HUES6 (cell line): ENCODE data around the gene SEC24D.

Experiments used
- H3K27ac ChIP-seq: 2 replicates; pipeline ENCODE4 v1.7.0; 2013; ENCODE audit warnings: low read depth, mild to moderate bottlenecking, low read length, inconsistent platforms
- H3K27me3 ChIP-seq: 2 replicates; pipeline ENCODE4 v1.6.1; 2013; ENCODE audit warnings: low read length; ENCODE audit not compliant: control insufficient read depth, insufficient read depth
- H3K36me3 ChIP-seq: 2 replicates; pipeline ENCODE4 v1.6.1; 2013; ENCODE audit warnings: low read length; ENCODE audit not compliant: control insufficient read depth, insufficient read depth
- H3K4me1 ChIP-seq: 2 replicates; pipeline ENCODE4 v1.6.1; 2013; ENCODE audit warnings: low read length; ENCODE audit not compliant: control insufficient read depth, insufficient read depth
- H3K4me3 ChIP-seq: 2 replicates; pipeline ENCODE4 v1.5.1; 2013; ENCODE audit warnings: low read depth, low read length
- H3K9ac ChIP-seq: one replicate; pipeline ENCODE4 v1.6.1; 2013; ENCODE audit warnings: mild to moderate bottlenecking, low read length
- H3K9me3 ChIP-seq: 2 replicates; pipeline ENCODE4 v1.6.1; 2013; ENCODE audit warnings: low read depth, low read length; ENCODE audit not compliant: control insufficient read depth, insufficient read depth

The SEC24D gene

DNA sequence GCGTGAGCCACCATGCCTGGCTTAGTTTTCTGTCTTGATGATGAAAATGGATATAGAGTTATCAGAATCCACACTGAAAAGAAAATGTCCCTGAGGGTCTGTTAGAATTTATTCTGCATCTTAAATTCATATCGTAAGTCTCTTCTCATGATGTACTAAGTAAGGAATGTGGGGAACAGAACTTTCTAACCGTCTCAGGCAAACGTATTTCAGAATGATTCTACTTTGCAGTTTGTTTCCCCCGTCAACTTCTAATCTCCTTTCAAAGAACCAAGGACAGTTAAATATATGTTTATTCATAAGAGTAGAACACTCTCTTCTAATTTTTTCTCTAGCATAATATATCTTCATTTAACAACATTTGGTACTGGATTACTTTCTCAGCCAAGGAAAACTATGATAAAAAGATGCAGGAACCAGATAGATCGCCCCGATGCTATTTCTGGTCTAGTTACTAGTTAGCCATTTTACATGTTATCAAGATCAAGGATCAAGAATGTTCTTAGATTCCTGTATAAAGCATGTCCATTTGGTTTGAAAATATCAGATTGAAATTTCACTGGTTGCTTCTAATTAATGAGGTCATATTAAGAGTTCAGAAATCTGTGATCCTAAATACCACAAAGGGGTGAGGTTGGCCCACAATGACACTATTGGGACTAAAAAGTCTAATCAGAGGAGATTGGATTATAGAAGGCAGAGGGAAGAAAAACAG lies 101.3 kb downstream of the SEC24D start:
- Histone ChIP-seq H3K4me3 (no peak overlapping the region), H3K9me3 (no peaks in the 10 kb centered on the region), H3K36me3 (peaks cover 80% of the 10 kb centered on the region), H3K9ac (no peak overlapping the region), H3K27me3 (no peaks in the 10 kb centered on the region), H3K4me1 (no peaks in the 10 kb centered on the region), H3K27ac (no peak overlapping the region)

DNA sequence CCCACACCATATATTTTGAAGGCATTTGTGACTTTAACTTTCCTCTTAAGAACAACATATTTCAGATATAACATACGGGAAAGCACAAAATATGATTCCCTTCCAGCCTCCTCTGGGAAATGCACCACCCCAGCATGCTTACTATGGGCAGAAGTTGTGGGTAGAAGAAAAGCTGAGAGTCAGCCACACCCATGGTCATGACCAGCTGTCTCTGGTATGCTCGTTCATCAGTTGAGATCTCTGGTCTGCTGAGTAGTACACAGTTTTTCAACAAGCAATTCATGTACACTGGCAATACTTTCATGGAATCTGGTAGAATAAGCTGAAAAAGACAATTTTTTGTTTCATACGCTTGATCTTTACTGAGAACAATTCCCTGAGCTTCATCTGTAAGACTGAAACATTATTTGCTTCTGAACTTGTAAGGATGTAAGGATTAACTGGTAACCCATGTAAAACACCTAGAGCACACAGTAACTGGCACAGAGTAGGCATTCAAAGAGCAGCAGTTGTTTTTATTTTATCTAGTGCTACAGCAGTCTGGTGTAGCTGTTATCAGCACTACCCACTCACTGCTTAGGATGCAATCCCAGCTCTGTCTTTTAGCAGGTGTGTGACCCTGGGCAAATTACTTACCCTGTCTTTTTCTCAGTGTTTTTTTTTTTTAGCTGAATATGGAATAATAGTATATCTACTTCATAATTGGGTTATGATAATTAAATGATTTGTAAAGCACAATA lies 103.2 kb downstream of the SEC24D start:
- Histone ChIP-seq H3K9ac (no peak overlapping the region), H3K36me3 (peaks cover 80% of the 10 kb centered on the region), H3K9me3 (no peaks in the 10 kb centered on the region), H3K4me3 (no peak overlapping the region), H3K4me1 (no peaks in the 10 kb centered on the region), H3K27me3 (no peaks in the 10 kb centered on the region), H3K27ac (no peak overlapping the region)

GRCh38 chr4:118730683-118731082 lies 105.2 kb downstream of the SEC24D start:
- H3K4me1 ChIP-seq = no peaks in the 10 kb centered on the region
- H3K27me3 ChIP-seq = no peaks in the 10 kb centered on the region
- H3K36me3 ChIP-seq = peaks cover 82% of the 10 kb centered on the region
- H3K4me3 ChIP-seq = no peak overlapping the region
- no peak overlapping the region for H3K9ac ChIP-seq
- H3K27ac ChIP-seq = no peak overlapping the region
- H3K9me3 ChIP-seq = no peaks in the 10 kb centered on the region

DNA sequence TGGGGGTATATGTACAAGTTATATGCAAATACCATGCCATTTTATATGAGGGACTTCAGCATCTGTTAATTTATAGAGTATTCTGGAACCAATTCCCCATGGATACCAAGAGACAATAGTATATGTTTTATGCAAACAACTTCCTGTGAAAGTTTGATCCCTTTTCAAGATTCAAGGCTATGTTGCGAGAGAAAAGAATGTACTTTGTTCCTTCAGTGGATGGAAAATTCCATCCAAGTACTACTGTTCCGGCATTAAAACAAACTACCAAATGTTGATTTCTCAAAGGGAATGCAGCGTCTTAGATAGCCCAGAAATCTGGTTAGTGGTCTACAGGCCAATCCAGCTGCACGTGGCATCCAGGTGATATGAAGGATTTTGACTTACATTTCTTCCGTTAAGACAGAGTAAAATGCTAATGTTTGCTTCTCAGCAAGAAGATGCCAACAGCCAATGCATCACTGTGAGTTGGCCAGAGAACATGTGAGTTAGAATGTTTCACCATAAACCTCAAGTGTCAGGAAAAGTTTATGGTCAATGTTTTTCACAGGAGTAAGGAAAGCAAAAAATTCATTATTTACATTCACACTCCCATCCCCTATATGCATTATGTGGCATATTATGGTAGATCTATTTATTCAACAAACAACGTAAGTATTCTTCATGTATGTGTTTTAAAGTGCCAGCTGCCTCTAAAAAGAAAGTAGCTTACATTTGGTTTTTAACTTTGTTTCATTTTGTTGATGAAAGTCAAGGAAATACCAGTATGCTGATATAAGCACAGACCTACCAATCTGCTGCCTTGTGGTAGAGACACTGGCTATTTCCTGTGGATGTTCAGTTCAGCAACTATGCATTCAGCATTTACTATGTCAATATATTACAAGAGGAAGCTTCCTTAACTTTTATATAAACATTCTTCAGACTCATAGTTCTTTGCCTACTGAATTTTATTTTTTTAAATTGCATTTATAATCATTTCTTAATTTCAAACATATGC lies 106.3 kb downstream of the SEC24D start:
- Histone ChIP-seq H3K27ac (no peak overlapping the region), H3K27me3 (no peaks in the 10 kb centered on the region), H3K9ac (no peak overlapping the region), H3K4me1 (no peaks in the 10 kb centered on the region), H3K36me3 (peaks cover 86% of the 10 kb centered on the region), H3K4me3 (no peak overlapping the region), H3K9me3 (no peaks in the 10 kb centered on the region)

GRCh38 chr4:118727360-118727759 lies 108.6 kb downstream of the SEC24D start:
- no peaks in the 10 kb centered on the region for H3K27me3 ChIP-seq
- no peak overlapping the region for H3K9ac ChIP-seq
- peaks cover 86% of the 10 kb centered on the region for H3K36me3 ChIP-seq
- no peaks in the 10 kb centered on the region for H3K9me3 ChIP-seq
- no peak overlapping the region for H3K27ac ChIP-seq
- H3K4me3 ChIP-seq = no peak overlapping the region
- H3K4me1 ChIP-seq = no peaks in the 10 kb centered on the region

DNA sequence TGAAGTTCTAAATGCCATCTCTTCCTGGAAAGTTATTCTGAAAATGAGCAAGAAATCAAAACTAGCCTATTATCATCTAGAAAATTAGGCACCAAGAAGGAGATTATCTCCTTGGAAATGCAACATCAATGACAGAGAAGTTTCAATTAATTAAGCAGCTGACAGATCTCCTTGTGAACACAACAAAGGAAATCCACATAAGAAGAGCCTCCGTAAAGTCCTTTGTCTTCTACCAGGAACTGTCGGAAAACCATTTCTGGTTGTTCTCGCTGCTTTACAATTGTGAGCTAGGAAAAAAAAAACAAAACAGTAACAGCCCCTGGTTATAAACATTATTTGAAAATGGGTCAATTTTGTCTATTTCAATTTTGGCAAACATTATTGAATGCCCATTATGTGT lies 112.6 kb downstream of the SEC24D start:
- Histone ChIP-seq H3K27me3 (no peaks in the 10 kb centered on the region), H3K36me3 (peaks cover 64% of the 10 kb centered on the region)

DNA sequence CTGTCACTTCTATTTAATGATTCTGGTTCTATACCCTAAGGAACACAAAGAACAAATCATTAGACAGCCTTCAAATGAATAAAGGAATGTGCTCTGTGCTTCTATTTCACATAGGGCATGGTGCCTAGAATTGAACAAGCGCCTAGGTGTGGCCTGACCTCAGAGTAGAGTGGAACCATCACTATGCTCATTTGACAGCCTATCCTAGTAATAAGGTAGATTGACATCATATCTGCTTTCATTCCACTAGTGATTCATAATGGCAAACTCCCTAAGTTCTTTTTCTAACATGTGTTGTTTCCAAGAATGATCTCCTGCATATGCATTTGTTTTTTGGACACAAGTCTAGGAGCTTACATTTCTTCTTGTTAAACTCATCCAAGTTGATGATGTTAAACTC lies 114.2 kb downstream of the SEC24D start:
- no peaks in the 10 kb centered on the region for H3K9me3 ChIP-seq
- H3K4me1 ChIP-seq = no peaks in the 10 kb centered on the region
- no peak overlapping the region for H3K27ac ChIP-seq
- H3K9ac ChIP-seq = no peak overlapping the region
- H3K27me3 ChIP-seq = no peaks in the 10 kb centered on the region
- H3K36me3 ChIP-seq = peaks cover 48% of the 10 kb centered on the region
- H3K4me3 ChIP-seq = no peak overlapping the region

More for the DNA sequence above, 112.6 kb downstream of the SEC24D start:
- no peak overlapping the region for H3K27ac ChIP-seq
- no peaks in the 10 kb centered on the region for H3K9me3 ChIP-seq
- H3K9ac ChIP-seq = no peak overlapping the region
- no peaks in the 10 kb centered on the region for H3K4me1 ChIP-seq
- no peak overlapping the region for H3K4me3 ChIP-seq

DNA sequence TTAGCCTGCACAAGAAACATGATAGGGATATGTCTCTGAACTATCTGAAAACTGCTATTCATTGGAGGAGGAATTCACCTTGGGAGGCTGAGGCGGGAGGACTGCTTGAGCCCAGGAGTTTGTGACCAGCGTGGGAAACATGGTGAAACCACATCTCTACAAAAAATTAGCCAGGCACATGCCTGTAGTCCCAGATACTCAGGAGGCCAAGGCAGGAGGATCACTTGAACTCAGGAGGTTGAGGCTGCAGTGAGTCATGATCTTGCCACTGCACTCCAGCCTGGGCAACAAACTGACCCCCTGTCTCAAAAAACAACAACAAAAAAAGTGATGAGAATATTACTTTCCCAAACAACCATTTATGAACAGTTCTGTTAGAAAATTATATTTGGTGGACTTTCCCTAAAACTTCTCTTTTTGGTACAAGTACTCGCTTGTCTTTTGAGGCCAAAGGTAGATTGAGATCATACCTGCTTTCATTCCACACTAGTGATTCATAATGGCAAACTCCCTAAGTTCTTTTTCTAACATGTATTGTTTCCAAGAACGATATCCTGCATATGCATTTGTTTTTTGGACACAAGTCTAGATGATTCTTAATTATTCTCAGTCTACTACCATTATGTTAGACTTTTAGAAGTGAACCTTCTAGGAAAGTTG lies 117.3 kb downstream of the SEC24D start:
- Histone ChIP-seq H3K9ac (no peak overlapping the region), H3K27me3 (no peaks in the 10 kb centered on the region), H3K36me3 (peaks cover 24% of the 10 kb centered on the region), H3K9me3 (no peaks in the 10 kb centered on the region), H3K4me3 (no peak overlapping the region), H3K4me1 (no peaks in the 10 kb centered on the region), H3K27ac (no peak overlapping the region)

- no peaks in the 10 kb centered on the region for H3K9me3 ChIP-seq
- H3K27me3 ChIP-seq = no peaks in the 10 kb centered on the region
- H3K4me3 ChIP-seq = no peak overlapping the region
- peaks cover 16% of the 10 kb centered on the region for H3K36me3 ChIP-seq
- H3K9ac ChIP-seq = no peak overlapping the region
- no peak overlapping the region for H3K27ac ChIP-seq
- H3K4me1 ChIP-seq = no peaks in the 10 kb centered on the region
Observed at GRCh38 chr4:118716304-118716703, 119.6 kb downstream of the SEC24D start.

DNA sequence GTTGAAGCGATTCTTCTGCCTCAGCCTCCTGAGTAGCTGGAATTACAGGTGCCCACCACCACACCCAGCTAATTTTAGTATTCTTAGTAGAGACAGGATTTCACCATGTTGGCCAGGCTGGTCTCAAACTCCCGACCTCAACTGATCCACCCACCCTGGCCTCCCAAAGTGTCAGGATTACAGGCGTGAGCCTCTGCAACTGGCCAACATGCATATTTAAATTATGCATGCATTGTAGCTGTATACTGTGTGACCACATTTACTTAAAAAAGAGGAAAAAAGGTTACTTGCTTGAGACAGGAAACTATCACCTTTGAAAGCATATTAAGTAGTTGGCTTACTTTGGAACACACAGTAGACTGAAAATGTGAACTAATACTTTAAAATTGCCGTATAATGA lies 121.2 kb downstream of the SEC24D start:
- H3K4me1 ChIP-seq = no peaks in the 10 kb centered on the region
- H3K36me3 ChIP-seq = peaks cover 26% of the 10 kb centered on the region
- no peak overlapping the region for H3K9ac ChIP-seq
- H3K27me3 ChIP-seq = no peaks in the 10 kb centered on the region
- H3K4me3 ChIP-seq = no peak overlapping the region
- H3K9me3 ChIP-seq = no peaks in the 10 kb centered on the region
- H3K27ac ChIP-seq = no peak overlapping the region
